PFSK-1 (cell line): ENCODE results near the gene NIM1K.

Experiments
- POLR2AphosphoS5 ChIP-seq: IDR thresholded peaks from 2 replicates; pipeline ENCODE4 v1.6.1; 2012; ENCODE audit warnings: low read depth, mild to moderate bottlenecking, control low read depth, low read length, moderate library complexity
- SIN3A ChIP-seq: IDR thresholded peaks from 2 replicates; pipeline ENCODE4 v1.6.1; 2012; ENCODE audit warnings: mild to moderate bottlenecking, low read length, moderate library complexity, borderline replicate concordance; ENCODE audit not compliant: insufficient read depth

DNA sequence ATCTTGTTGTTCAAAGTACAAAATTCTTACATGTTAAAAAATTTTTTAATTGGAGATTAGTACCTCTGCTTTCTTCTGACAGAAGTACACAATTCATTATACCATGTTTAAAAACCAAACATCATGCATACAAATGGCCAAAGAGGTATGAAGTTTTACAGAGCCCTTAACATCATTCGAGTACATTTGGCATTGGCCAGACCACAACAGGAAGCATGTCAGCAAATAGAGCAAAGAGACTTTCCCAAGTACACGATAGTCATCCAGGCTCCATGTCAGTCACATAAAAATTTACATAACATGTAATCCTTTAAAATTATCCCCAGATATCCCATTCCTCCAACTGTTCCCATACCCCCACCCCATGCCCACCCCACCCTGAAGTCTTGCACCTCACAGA lies 98.7 kb downstream of the NIM1K start:
- TF ChIP-seq POLR2AphosphoS5 (no peak), SIN3A (no peak)
